Glomerular visceral epithelial cell (primary cell): ENCODE results near the gene RAPGEF2.
"Not testable (repeated sequence)": the region's sequence is repeated elsewhere in the genome, so short reads cannot be mapped to it uniquely, and the experiment has no call there.

Experiments
- DNase-seq: peaks from one replicate; pipeline ENCODE4 v3.0.0-alpha.2; 2016; ENCODE audit errors: extremely low spot score

RAPGEF2 gene

DNA sequence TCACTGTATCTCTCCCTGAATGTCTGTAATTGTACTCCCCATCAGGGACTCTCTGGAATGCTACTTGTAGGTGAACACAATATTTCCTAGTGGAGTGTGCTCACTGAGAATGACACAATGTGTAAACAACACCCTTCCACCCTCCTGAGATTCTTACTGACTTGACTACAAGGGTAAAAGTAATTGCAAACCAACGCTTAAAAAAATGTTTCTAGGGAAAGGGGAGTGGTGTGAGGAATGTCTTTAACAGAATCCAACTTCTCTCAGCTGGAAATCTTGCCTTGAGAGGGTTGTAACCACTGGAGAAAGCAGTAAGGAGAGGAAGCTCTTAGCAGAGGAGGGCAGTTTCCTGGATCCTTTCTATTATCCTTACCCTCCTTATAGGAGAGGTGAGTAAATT, 5.1 kb upstream of the RAPGEF2 start:
- DNase-seq, result no peak

- DNase-seq, result no peak
Observed at GRCh38 chr4:159098482-159099127, 4.3 kb upstream of the RAPGEF2 start.

DNA sequence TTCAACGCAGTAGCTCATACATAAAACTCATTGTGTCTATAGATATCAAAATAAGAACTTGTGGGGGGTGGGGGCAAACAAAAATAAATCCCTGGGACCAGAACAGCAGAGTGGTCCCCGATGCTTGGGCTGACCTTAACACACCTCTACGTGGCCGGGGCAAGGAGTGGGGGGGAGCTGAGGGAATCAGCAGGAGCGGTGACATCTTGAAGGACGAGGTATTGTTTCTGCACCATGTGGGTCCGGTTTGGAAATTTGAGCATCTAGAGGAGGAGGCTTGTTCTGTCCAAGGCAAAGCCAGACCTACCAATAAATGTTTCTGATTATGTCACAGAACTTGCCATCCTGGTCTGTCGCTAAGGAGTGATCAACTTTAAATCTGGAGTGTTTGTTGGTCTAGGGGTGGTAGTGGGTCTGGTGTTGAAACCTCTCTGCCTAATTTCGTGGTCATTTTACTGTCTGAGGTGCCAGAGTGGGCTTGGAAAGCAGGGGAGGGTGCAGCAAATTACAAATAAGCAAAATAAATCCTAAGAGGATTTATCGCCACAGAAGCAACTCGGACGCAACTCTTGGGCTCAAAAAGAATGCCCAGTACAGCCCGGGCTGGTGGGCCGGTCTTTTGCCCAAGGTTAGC, 774 bp upstream of the RAPGEF2 start:
- DNase-seq, result no peak

DNA sequence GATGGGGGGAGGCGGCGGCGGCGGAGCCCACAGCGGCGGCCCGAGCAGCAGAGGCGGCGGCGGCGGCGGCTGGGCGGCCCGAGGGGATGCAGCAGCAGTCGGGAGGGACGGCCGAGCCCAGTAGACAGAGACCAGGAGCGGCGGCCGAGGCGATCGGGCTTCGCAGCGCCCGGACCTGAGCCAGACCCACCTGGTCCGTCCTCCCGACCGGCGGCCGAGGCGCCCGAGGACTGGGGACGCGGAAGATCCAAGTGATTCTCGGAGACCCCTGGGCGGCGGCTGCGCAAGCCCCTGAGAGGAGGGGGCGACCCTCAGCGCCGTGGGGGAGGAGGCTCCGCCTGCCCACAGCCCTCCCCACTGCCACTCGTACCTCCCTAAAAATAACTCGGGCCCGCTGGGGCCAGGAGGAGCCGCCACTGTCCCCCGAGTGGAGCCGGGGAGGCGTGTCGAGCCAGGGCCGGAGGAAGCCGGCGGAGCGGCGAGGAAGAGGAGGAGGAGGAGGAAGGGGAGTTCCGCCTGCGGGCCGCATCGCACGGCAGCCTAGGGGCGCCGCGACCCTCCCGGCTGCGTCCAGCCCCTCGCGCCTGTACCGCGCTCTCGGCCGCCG, 608 bp downstream of the RAPGEF2 start:
- peak; percentile 50 for DNase-seq

DNA sequence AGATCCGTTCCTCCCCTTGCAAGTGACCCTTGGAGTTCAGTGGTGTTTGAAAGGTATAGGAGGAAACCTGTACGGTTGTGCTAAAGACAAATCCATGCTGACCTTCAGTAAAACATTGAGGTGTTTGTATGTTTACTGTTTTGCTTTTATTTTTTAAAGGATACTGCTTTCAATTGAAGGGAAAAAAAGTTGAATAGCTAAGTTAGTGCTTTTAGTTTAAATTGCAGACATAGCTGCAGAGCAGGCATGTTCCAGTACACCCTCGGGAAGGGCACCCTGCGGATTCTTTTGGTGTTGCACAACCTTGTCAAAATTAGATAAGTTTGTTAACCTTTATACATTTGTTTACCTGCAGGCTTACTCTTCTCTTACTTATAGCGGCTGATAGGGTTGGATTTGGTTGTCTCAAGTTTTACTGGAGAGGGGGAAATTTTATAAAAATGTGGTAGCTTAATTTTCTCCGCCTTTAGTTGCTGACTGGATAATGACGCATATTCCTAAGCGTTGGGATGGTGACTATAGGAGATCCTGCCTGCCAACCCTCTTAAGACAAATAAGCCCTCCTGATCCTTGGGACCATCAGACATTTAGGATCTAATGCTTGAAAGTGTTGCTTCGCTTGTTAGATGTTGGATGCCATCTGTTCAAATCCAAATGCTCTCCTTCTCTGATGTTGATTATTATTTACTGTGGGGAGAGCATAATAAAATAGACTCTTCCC, 2.0 kb downstream of the RAPGEF2 start:
- DNase-seq, result peak; percentile 37

DNA sequence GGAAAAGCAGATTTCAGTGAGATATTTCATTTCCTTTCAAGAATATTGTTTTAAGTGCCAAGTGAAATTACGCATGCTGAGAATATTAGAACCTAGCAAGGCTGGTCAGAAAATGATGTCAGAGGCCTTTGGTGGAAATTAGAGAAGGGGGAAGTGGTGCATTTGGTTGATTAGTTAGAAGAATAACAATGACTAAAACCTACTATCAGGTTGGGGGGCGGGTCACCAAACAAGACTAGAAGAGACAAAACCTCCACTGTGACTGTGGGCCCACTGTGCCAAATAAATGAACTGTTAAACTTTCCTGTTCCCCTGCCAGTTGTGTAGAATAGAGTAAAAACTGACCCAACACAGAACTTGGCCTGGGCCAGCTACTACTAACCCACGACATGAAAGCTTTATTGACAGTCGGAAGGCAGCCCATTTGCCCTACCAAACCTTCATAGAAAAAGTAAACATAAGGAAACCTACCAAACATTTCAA, 2.9 kb downstream of the RAPGEF2 start:
- peak; percentile 59 for DNase-seq

DNA sequence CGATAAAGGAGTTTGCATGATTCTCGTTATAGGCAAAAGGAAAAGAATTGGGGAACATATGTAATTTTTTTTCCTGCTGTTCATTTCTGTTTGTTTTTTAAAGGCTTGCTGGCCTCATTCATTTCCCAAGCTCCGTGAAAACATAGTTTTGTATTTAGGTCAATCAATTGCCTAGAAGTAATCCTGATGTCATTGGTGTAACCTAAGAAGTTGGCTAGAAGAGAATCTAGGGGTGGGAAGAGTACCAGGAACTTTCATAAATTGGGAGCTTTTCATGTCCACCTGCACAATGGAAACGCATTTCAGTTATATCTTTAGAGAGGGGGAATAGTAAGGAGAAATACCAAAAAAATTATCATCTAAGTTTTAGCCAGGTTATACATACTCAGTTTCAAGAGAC, 3.8 kb downstream of the RAPGEF2 start:
- DNase-seq, result no peak

- DNase-seq, result no peak
Observed at GRCh38 chr4:159107203-159107925, 4.5 kb downstream of the RAPGEF2 start.

- no peak for DNase-seq
Observed at GRCh38 chr4:159108124-159108523, 5.2 kb downstream of the RAPGEF2 start.

DNA sequence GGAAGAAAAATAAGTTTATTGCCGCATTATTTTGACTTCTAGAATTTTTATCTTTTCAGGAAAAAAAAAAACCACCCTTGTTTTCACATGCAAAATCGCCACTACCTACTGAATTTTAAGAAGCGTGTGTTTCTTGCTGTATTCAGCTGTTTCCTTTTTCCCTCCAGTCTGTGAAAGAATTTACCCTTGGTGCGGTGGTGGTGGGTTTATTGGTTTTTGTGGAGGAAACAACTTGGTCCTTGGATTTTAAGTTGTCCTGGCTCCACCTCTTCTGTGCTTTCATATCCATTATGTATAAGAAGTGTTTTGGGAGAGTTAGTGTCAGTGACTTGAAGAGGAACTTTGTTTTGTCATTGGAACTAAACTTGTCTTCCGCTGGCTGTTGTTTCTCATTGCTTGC, 8.1 kb downstream of the RAPGEF2 start:
- DNase-seq, result no peak

GRCh38 chr4:159111416-159111815, 8.5 kb downstream of the RAPGEF2 start:
- DNase-seq, result no peak

GRCh38 chr4:159113366-159113765, 10.5 kb downstream of the RAPGEF2 start:
- DNase-seq, result not testable (repeated sequence)

DNA sequence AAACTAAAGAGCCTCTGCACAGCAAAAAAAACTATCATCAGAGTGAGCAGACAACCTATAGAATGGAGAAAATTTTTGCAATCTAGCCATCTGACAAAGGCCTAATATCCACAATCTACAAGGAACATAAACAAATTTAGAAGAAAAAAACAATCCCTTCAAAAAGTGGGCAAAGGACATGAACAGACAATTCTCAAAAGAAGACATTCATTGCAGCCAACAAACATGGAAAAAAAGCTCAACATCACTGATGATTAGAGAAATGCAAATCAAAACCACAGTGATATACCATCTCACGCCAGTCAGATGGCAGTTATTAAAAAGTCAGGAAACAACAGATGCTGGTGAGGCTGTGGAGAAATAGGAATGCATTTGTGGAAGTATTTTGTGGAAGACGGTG, 13.2 kb downstream of the RAPGEF2 start:
- DNase-seq, result not testable (repeated sequence)

GRCh38 chr4:159116693-159117092, 13.8 kb downstream of the RAPGEF2 start:
- DNase-seq, result not testable (repeated sequence)

- no peak for DNase-seq
Observed at GRCh38 chr4:159117564-159117963, 14.7 kb downstream of the RAPGEF2 start.

- no peak for DNase-seq
Observed at GRCh38 chr4:159117968-159118367, 15.1 kb downstream of the RAPGEF2 start.

DNA sequence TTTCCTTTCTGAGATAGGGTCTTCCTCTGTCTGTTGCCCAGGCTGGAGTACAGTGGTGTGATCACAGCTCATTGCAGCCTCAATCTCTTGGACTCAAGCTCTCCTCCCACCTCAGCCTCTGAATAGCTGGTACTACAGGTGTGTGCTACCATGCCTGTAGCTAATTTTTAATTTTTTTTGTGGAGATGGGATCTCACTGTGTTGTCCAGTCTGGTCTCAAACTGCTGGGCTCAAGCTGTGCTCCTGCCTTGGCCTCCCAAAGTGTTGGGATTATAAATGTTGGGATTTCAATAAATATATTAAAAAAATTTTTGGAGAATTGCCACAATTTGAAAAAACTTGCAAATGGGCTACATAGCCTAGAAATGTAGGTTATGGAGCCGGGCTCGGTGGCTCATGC, 18.5 kb downstream of the RAPGEF2 start:
- DNase-seq, result no peak

DNA sequence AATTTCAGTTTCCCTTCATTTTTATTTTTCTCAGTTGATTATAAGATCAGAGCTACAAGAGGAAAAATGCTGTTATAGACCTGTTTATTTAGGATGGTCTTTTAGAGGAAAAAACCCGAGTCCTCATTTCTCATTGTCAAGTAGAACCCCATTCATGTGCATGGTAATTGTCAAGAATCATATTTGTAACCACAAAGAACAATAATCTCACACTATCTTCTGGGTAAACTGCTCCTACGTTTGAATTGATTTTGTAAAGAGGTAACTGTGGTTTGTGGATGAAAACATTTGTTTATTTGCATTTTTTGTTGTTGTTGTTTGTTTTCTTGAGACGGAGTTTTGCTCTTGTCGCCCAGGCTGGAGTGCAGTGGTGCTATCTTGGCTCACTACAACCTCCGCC, 23.8 kb downstream of the RAPGEF2 start:
- no peak for DNase-seq

- DNase-seq, result no peak
Observed at GRCh38 chr4:159127745-159128518, 25.1 kb downstream of the RAPGEF2 start.

- DNase-seq, result no peak
Observed at GRCh38 chr4:159129814-159130550, 27.1 kb downstream of the RAPGEF2 start.
